PC-9 (cell line): Measurements from ENCODE around the gene RPL36AL. TPM values are rescaled to one million over a fixed set of nuclear protein-coding genes. Genes with fewer than 3 reads are reported as not detected.
A peak's percentile ranks its signal among the peaks of the same experiment; 100 is the strongest.
"Not testable (repeated sequence)": the region's sequence is repeated elsewhere in the genome, so short reads cannot be mapped to it uniquely, and the experiment has no call there.

Experiments
- BruUV-seq: library from RNA; stranded (reverse); fragments of 400-500 nt; replicated peaks from 2 replicates; lab custom pipeline; 2021; lab: Mats Ljungman, UMichigan
- CTCF ChIA-PET: fragments of 300-600 bp; sonication (Branson Sonifier 250); formaldehyde crosslinking; loops from one replicate; lab custom pipeline; 2022; ENCODE audit warnings: antibody characterized with exemption; lab: Charles Lee
- POLR2A ChIA-PET: fragments of 300-600 bp; sonication (Branson Sonifier 250); formaldehyde crosslinking; loops from one replicate; lab custom pipeline; 2022; ENCODE audit warnings: antibody characterized with exemption; ENCODE audit not compliant: unreplicated experiment; lab: Charles Lee
- DNase-seq, 2 experiments: peaks; one replicate each; pipeline versions ENCODE4 v3.0.0 to v3.0.0-alpha.2; 2015 to 2022; ENCODE audit warnings: mixed read lengths in 1 of 2
- H2AFZ ChIP-seq: fragments of 200-600 bp; sonication (generic); 2 replicates; pipeline ENCODE4 v1.8.1; 2017; ENCODE audit warnings: antibody characterized with exemption
- H3F3A ChIP-seq: fragments of 200-600 bp; sonication (generic); 2 replicates; pipeline ENCODE4 v1.8.1; 2017; ENCODE audit warnings: antibody characterized with exemption, mild to moderate bottlenecking, low read depth; ENCODE audit not compliant: insufficient read depth
- H3K27ac ChIP-seq: fragments of 200-600 bp; sonication (generic); 2 replicates; pipeline ENCODE4 v1.6.1; 2016; ENCODE audit warnings: mixed run types
- H3K27me3 ChIP-seq: fragments of 200-600 bp; sonication (generic); 2 replicates; pipeline ENCODE4 v1.6.1; 2016; ENCODE audit warnings: low read depth, mixed run types; ENCODE audit not compliant: insufficient read depth
- H3K36me3 ChIP-seq: fragments of 200-600 bp; sonication (generic); 2 replicates; pipeline ENCODE4 v1.6.1; 2016; ENCODE audit warnings: low read depth, mixed run types
- H3K4me1 ChIP-seq: fragments of 200-600 bp; sonication (generic); replicated peaks from 2 replicates; pipeline ENCODE4 v1.6.1; 2016; ENCODE audit warnings: mixed run types; ENCODE audit not compliant: insufficient read depth
- H3K4me2 ChIP-seq: fragments of 200-600 bp; sonication (generic); 2 replicates; pipeline ENCODE4 v1.6.1; 2017; ENCODE audit warnings: mixed run types
- H3K4me3 ChIP-seq: fragments of 200-600 bp; sonication (generic); 2 replicates; pipeline ENCODE4 v1.6.1; 2016; ENCODE audit warnings: mixed run types
- H3K79me2 ChIP-seq: fragments of 200-600 bp; sonication (generic); 2 replicates; pipeline ENCODE4 v1.6.1; 2017; ENCODE audit warnings: low read depth, mixed run types
- H3K9me2 ChIP-seq: fragments of 200-600 bp; sonication (generic); 2 replicates; pipeline ENCODE4 v1.8.1; 2017; ENCODE audit warnings: mild to moderate bottlenecking; ENCODE audit not compliant: insufficient read depth
- H3K9me3 ChIP-seq: fragments of 200-600 bp; sonication (generic); 2 replicates; pipeline ENCODE4 v1.8.1; 2016; ENCODE audit warnings: low read depth; ENCODE audit not compliant: insufficient read depth
- H4K20me1 ChIP-seq: fragments of 200-600 bp; sonication (generic); 2 replicates; pipeline ENCODE4 v1.8.1; 2017; ENCODE audit not compliant: insufficient read depth
- EZH2 ChIP-seq: fragments of 200-600 bp; sonication (generic); IDR thresholded peaks from 2 replicates; pipeline ENCODE4 v1.8.0; 2017; ENCODE audit warnings: antibody characterized with exemption, low read depth
- intact Hi-C: fragments of 100-400 bp; cut with micrococcal nuclease; formaldehyde crosslinking; loops from one replicate; pipeline ENCODE4 v1.10.0; 2022; ENCODE audit not compliant: unreplicated experiment
- total RNA-seq: library from RNA; stranded (reverse); gene quantifications from 2 replicates; pipeline ENCODE4 v1.2.3, GENCODE V29; 2021
- TF ChIP-seq, protein P1 (sequence below): fragments of 200-600 bp; sonication (generic); conservative IDR thresholded peaks from 2 replicates; pipeline ENCODE4 v1.6.1; 2017; ENCODE audit warnings: mixed run types, antibody characterized with exemption, mild to moderate bottlenecking, moderate library complexity

RPL36AL gene
- total RNA-seq, 1 experiment from 2014 or later = 151 TPM

GRCh38 chr14:49619730-49620129 lies 696 bp downstream of the RPL36AL start:
- peaks cover 44% of the 10 kb centered on the region for H4K20me1 ChIP-seq
- intact Hi-C loops = loop anchor here (1.0 to 5.0 kb wide), 3 partner anchors 21 to 913 kb away; partner anchors contain the start of genes LRR1, MAP4K5 and RPS29

DNA sequence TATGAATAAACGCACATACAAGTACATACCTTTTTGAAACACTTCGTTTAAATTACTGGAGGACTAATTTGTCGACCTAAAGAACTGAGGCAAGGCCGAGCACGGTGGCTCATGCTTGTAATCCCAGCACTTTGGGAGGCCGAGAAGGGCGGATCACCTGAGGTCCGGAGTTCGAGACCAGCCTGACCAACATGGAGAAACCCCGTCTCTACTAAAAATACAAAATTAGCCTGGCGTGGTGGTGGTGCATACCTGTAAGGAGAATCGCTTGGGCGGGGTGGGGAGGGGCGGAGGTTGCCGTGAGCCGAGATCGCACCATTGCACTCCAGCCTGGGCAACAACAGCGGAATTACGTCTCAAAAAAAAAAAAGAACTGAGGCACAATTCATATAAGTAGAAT lies 1.2 kb downstream of the RPL36AL start:
- H3K9me3 ChIP-seq, DNase-seq, BruUV-seq, POLR2A ChIA-PET, H2AFZ ChIP-seq, H3K9me2 ChIP-seq, H3K27me3 ChIP-seq, intact Hi-C loops: not testable (repeated sequence)
- H3K4me3 ChIP-seq = peak overlapping the region; percentile 100
- H3K36me3 ChIP-seq = peaks cover 24% of the 10 kb centered on the region; the same call in 1 of the 2 replicates
- CTCF ChIA-PET = interaction anchor here (2.0 kb wide), 1 partner anchor 15 kb away, joined by 10 read pairs; no protein-coding TSS in a partner anchor
- H3F3A ChIP-seq = peaks cover 52% of the 10 kb centered on the region
- peak overlapping the region; percentile 96 for H3K27ac ChIP-seq
- peak overlapping the region; percentile 98 for H3K4me2 ChIP-seq
- H4K20me1 ChIP-seq = peaks cover 44% of the 10 kb centered on the region
- peaks cover 69% of the 10 kb centered on the region for H3K79me2 ChIP-seq
- H3K4me1 ChIP-seq = peaks cover 49% of the 10 kb centered on the region

More at GRCh38 chr14:49619730-49620129, 696 bp downstream of the RPL36AL start:
- Histone ChIP-seq H3K27me3 (no peaks in the 10 kb centered on the region), H3K9me2 (no peaks in the 10 kb centered on the region), H2AFZ (peak overlapping the region; percentile 88), H3K4me1 (peaks cover 54% of the 10 kb centered on the region), H3K4me3 (peak overlapping the region; percentile 100), H3K79me2 (peaks cover 69% of the 10 kb centered on the region), H3K4me2 (peak overlapping the region; percentile 98), H3K36me3 (peaks cover 24% of the 10 kb centered on the region; the same call in 1 of the 2 replicates), H3K27ac (peak overlapping the region; percentile 96), H3F3A (peaks cover 55% of the 10 kb centered on the region), H3K9me3 (no peaks in the 10 kb centered on the region)
- no TSS peak for BruUV-seq
- TF ChIP-seq EZH2 = no peak
- TF ChIP-seq, protein P1, sequence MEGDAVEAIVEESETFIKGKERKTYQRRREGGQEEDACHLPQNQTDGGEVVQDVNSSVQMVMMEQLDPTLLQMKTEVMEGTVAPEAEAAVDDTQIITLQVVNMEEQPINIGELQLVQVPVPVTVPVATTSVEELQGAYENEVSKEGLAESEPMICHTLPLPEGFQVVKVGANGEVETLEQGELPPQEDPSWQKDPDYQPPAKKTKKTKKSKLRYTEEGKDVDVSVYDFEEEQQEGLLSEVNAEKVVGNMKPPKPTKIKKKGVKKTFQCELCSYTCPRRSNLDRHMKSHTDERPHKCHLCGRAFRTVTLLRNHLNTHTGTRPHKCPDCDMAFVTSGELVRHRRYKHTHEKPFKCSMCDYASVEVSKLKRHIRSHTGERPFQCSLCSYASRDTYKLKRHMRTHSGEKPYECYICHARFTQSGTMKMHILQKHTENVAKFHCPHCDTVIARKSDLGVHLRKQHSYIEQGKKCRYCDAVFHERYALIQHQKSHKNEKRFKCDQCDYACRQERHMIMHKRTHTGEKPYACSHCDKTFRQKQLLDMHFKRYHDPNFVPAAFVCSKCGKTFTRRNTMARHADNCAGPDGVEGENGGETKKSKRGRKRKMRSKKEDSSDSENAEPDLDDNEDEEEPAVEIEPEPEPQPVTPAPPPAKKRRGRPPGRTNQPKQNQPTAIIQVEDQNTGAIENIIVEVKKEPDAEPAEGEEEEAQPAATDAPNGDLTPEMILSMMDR = no peak
- ChIA-PET POLR2A (interaction anchor here (0.5 to 1.2 kb wide), 6 partner anchors 20 to 443 kb away, joined by 3 to 6 read pairs (median 4); partner anchors contain the start of gene RPS29), CTCF (interaction anchor here (1.3 to 2.0 kb wide), 2 partner anchors 14 to 158 kb away, joined by 3 to 10 read pairs; no protein-coding TSS in a partner anchor)
- no peak for DNase-seq

DNA sequence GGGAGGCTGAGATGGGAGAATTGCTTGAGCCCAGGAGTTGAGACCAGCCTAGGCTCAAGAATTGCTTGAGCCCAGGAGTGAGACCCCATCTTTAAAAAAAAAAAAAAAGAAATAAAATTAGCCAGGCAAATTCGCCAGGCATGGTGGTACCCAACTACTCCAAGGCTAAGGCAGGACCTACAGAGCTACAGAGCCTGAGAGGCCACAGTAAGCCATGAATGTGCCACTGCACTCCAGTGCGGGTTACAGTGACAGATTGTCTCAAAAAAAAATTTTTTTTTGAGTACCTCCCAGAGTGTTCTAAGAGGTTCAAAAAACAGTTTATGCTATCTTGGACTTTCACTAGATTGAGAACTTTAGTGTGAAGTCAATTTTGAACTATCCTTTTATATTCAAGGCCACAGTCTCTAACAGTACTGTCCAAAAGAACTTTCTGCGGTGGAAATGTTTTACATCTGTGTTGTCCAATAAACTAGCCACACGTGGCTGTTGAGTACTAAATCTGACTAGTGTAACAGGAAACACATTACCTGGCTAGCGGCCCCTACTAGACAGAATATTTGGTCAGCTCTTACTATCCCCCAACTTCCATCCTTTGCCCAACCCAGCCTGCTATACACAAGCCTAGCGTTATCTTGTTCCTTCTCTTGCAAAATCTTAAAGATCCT lies 2.4 kb downstream of the RPL36AL start:
- Histone ChIP-seq H4K20me1 (peaks cover 37% of the 10 kb centered on the region), H2AFZ (no peak overlapping the region), H3K79me2 (peaks cover 59% of the 10 kb centered on the region), H3F3A (peaks cover 39% of the 10 kb centered on the region), H3K4me3 (no peak overlapping the region; the same call in 1 of the 2 replicates), H3K9me3 (no peaks in the 10 kb centered on the region), H3K4me1 (peaks cover 36% of the 10 kb centered on the region), H3K9me2 (no peaks in the 10 kb centered on the region), H3K36me3 (peaks cover 24% of the 10 kb centered on the region; the same call in 1 of the 2 replicates), H3K27me3 (no peaks in the 10 kb centered on the region), H3K27ac (peak overlapping the region; percentile 47), H3K4me2 (peak overlapping the region; percentile 98; the same call in 1 of the 2 replicates)
- no TSS peak for BruUV-seq
- intact Hi-C loops = no loop called here
- POLR2A ChIA-PET = interaction anchor here (0.6 kb wide), 1 partner anchor 150 kb away, joined by 3 read pairs; the partner anchor contains the start of gene KLHDC2
- DNase-seq = no peak
- CTCF ChIA-PET = no interaction called here
- TF ChIP-seq, protein P1 = no peak
- TF ChIP-seq EZH2 = no peak
